Measurements from ENCODE around the gene TAS2R39.

Gene TAS2R39

GRCh38 chr7:143229054-143229790 is 46.0 kb downstream of the TAS2R39 start:
- H3K27me3 Mint-ChIP-seq, result no peaks in the 10 kb centered on the region
- no peak overlapping the region for H3K4me3 Mint-ChIP-seq
- H3K9me3 Mint-ChIP-seq (ENCODE audit: low read depth), result no peaks in the 10 kb centered on the region
- no peaks in the 10 kb centered on the region for H3K36me3 Mint-ChIP-seq
- no peak overlapping the region for H3K27ac Mint-ChIP-seq
- H3K4me1 Mint-ChIP-seq (ENCODE audit: low read depth), result no peaks in the 10 kb centered on the region

- Mint-ChIP-seq H3K9me3 (ENCODE audit: low read depth) (no peaks in the 10 kb centered on the region), H3K27me3 (peaks cover 2% of the 10 kb centered on the region), H3K4me3 (no peak overlapping the region), H3K27ac (no peak overlapping the region), H3K36me3 (peaks cover 3% of the 10 kb centered on the region), H3K4me1 (ENCODE audit: low read depth) (no peaks in the 10 kb centered on the region)
These were observed 47.6 kb downstream of the TAS2R39 start for GRCh38 chr7:143230602-143231457.

All from activated naive CD8-positive, alpha-beta T cell (primary cell).